Loucy (cell line): ENCODE data around the gene FAM222A.

ENCODE experiments used
- H2AFZ ChIP-seq: fragments of 200-600 bp; sonication (generic); 2 replicates; pipeline ENCODE4 v1.6.0; 2016; ENCODE audit warnings: antibody characterized with exemption, mild to moderate bottlenecking, low read length, moderate library complexity
- H3F3A ChIP-seq: fragments of 200-600 bp; 2 replicates; pipeline ENCODE4 v1.6.0; 2016; ENCODE audit warnings: antibody characterized with exemption, low read depth, mild to moderate bottlenecking
- H3K27me3 ChIP-seq: fragments of 200-600 bp; sonication (generic); 2 replicates; pipeline ENCODE4 v1.6.1; 2014; ENCODE audit warnings: low read length, mild to moderate bottlenecking; ENCODE audit not compliant: insufficient read depth, poor library complexity, severe bottlenecking
- H3K36me3 ChIP-seq: fragments of 200-600 bp; sonication (generic); 2 replicates; pipeline ENCODE4 v1.6.1; 2016; ENCODE audit warnings: low read length; ENCODE audit not compliant: insufficient read depth
- H3K4me1 ChIP-seq: fragments of 200-600 bp; sonication (generic); 2 replicates; pipeline ENCODE4 v1.5.1; 2014; ENCODE audit warnings: low read length, mild to moderate bottlenecking; ENCODE audit not compliant: insufficient read depth, poor library complexity, severe bottlenecking
- H3K4me2 ChIP-seq: fragments of 200-600 bp; sonication (generic); 2 replicates; pipeline ENCODE4 v1.6.0; 2014; ENCODE audit warnings: antibody characterized with exemption, low read length, low read depth, mild to moderate bottlenecking; ENCODE audit not compliant: poor library complexity, severe bottlenecking
- H3K4me3 ChIP-seq: fragments of 200-600 bp; sonication (generic); 2 replicates; pipeline ENCODE4 v1.5.1; 2014; ENCODE audit warnings: low read length, mild to moderate bottlenecking, mixed read lengths; ENCODE audit not compliant: poor library complexity, severe bottlenecking
- H3K79me2 ChIP-seq: fragments of 200-600 bp; sonication (generic); 2 replicates; pipeline ENCODE4 v1.6.1; 2014; ENCODE audit warnings: low read length; ENCODE audit not compliant: insufficient read depth
- H3K9ac ChIP-seq: fragments of 200-600 bp; sonication (generic); 2 replicates; pipeline ENCODE4 v1.6.0; 2014; ENCODE audit warnings: mild to moderate bottlenecking, low read depth, low read length, moderate library complexity; ENCODE audit not compliant: poor library complexity, severe bottlenecking
- H3K9me2 ChIP-seq: fragments of 200-600 bp; sonication (generic); replicated peaks from 2 replicates; pipeline ENCODE4 v1.6.1; 2016; ENCODE audit warnings: low read depth, low read length, mixed read lengths
- H3K9me3 ChIP-seq: fragments of 200-600 bp; sonication (generic); 2 replicates; pipeline ENCODE4 v1.6.1; 2014; ENCODE audit warnings: mild to moderate bottlenecking, antibody characterized with exemption, low read length, low read depth; ENCODE audit not compliant: insufficient read depth
- H4K20me1 ChIP-seq: fragments of 200-600 bp; sonication (generic); 2 replicates; pipeline ENCODE4 v1.6.0; 2014; ENCODE audit warnings: antibody characterized with exemption, low read length, mild to moderate bottlenecking; ENCODE audit not compliant: insufficient read depth, poor library complexity, severe bottlenecking
- EZH2phosphoT487 ChIP-seq: fragments of 200-600 bp; IDR thresholded peaks from 2 replicates; pipeline ENCODE4 v1.6.1; 2018; ENCODE audit warnings: antibody characterized with exemption, mild to moderate bottlenecking, moderate library complexity, borderline replicate concordance
- TF ChIP-seq, protein P1 (sequence below): fragments of 200-600 bp; sonication (generic); conservative IDR thresholded peaks from 2 replicates; pipeline ENCODE4 v1.5.1; 2014; ENCODE audit warnings: mild to moderate bottlenecking, antibody characterized with exemption, low read length

The FAM222A gene

DNA sequence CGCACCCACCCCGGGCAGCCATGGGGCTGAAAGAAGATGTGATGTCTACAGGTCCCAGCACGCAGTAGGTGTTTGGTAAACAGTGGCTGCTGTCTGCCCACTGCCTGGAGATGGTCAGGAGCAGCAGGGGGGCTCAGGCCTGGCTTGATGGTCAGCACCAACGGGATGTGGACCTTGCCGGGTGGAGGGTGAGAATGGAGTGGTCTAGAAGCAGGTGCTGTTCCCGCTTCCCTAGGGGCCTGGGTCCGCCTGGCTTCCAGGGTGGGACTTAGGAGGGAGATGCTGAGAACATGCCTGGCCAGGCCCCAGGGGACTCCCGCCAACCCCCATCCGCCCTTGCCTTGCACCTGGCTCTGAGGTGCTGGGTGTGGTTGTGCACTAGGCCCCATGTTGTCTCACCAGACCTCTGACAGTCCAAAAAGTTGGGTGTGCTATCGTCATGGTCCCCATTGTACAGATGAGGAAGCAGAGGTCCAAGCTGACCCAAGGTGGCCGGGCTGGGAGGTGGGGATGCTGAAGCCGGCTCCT is 12.9 kb downstream of the FAM222A start:
- H4K20me1 ChIP-seq: no peaks in the 10 kb centered on the region
- H3K9me2 ChIP-seq: no peaks in the 10 kb centered on the region
- H3K4me3 ChIP-seq: no peak overlapping the region
- H3K79me2 ChIP-seq: no peaks in the 10 kb centered on the region
- H3K36me3 ChIP-seq: no peaks in the 10 kb centered on the region
- H3K27me3 ChIP-seq: no peaks in the 10 kb centered on the region
- H2AFZ ChIP-seq: no peak overlapping the region
- no peak overlapping the region for H3K9ac ChIP-seq
- H3K9me3 ChIP-seq: no peaks in the 10 kb centered on the region
- no peak overlapping the region for H3K4me2 ChIP-seq
- TF ChIP-seq, protein P1, sequence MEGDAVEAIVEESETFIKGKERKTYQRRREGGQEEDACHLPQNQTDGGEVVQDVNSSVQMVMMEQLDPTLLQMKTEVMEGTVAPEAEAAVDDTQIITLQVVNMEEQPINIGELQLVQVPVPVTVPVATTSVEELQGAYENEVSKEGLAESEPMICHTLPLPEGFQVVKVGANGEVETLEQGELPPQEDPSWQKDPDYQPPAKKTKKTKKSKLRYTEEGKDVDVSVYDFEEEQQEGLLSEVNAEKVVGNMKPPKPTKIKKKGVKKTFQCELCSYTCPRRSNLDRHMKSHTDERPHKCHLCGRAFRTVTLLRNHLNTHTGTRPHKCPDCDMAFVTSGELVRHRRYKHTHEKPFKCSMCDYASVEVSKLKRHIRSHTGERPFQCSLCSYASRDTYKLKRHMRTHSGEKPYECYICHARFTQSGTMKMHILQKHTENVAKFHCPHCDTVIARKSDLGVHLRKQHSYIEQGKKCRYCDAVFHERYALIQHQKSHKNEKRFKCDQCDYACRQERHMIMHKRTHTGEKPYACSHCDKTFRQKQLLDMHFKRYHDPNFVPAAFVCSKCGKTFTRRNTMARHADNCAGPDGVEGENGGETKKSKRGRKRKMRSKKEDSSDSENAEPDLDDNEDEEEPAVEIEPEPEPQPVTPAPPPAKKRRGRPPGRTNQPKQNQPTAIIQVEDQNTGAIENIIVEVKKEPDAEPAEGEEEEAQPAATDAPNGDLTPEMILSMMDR: no peak
- no peak for TF ChIP-seq EZH2phosphoT487
- H3F3A ChIP-seq: no peaks in the 10 kb centered on the region
- H3K4me1 ChIP-seq: no peaks in the 10 kb centered on the region

DNA sequence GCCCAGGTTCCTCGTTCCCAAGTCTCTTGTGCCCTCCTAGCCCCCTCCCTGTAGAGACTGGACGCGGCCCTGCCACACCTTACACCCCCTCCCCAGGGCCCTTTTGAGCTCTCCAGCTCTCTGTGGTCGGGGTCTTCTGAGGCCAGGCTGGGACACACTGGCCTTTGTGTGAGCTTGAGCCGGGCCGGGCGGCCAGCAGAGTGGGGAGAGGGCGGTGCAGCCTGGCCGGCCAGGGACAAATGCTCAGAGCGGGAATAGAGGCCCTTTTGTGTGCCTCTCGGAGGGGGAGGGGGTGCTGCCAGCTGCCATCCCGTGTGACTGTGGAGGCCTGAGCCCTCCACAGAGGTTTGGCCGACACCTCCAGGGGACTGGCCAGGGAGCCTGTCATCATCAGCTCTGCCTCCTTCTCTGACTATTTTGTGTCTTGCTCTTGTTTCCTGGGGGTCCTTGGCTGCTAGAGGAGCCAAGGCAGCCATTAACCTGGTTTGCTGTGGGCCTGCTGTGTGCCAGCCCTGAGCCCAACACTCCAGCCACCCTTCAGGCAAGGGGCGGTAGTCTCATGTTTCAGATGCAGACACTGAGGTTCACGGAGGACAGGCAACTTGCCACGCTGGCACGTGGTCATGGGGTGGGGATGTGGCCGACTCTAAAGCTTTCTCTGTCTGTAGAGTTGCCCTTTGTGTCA is 13.6 kb downstream of the FAM222A start:
- Histone ChIP-seq H4K20me1 (no peaks in the 10 kb centered on the region), H3K9me3 (no peaks in the 10 kb centered on the region), H3F3A (no peaks in the 10 kb centered on the region), H3K9me2 (no peaks in the 10 kb centered on the region), H3K4me3 (no peak overlapping the region), H3K36me3 (no peaks in the 10 kb centered on the region), H3K27me3 (no peaks in the 10 kb centered on the region), H3K9ac (no peak overlapping the region), H3K79me2 (no peaks in the 10 kb centered on the region), H2AFZ (no peak overlapping the region), H3K4me2 (no peak overlapping the region), H3K4me1 (no peaks in the 10 kb centered on the region)
- TF ChIP-seq, protein P1: no peak
- TF ChIP-seq EZH2phosphoT487: no peak

DNA sequence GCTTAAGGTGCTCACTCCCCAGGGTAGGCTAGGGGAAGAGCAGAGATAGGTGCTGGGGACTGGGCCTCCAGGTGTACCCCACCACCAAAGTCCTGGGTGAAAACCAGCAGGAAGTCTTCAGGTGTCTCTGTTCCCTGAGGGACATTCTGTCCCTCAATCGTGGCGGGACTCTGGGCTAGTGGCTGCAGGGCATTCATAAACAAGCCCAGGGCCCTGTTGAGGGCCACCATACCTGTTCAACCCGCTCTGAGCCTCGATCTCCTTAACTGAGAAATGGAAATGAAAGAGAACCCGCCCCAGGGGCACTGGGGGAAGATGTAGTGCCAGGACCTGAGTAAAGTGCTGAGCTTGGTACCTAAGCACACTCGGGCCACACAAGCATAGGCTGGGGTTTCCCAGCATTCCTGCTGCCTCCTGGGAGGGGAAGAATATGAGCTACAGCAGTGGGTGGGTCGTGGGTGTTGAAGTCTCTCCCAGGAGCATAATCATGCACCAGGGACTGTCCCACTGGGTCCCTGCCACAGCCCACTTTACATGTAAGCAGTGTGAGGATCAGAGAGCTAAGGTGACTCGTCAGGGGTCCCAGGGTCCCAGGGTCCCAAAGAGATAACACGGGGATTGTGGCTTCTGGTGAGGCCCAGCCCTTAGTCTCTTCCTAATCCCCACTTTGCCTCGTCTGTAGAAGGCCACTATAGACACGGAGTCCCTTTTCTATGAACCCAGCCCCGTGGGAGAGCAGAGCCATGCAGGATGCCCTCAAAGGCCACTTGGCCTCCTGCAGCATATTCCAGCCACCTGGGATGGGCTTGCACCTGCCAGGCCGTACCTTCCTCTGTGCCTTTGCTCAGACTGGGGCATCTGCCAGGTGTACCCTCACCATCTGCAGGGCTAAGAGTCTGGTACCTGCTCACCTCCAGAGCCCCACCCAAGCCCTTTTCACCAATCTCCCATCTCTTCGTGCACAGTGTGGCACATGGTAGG is 14.4 kb downstream of the FAM222A start:
- Histone ChIP-seq H3K9me3 (no peaks in the 10 kb centered on the region), H3F3A (no peaks in the 10 kb centered on the region), H4K20me1 (no peaks in the 10 kb centered on the region), H3K9me2 (no peaks in the 10 kb centered on the region), H3K4me3 (no peak overlapping the region), H3K4me2 (no peak overlapping the region), H3K9ac (no peak overlapping the region), H2AFZ (no peak overlapping the region), H3K36me3 (no peaks in the 10 kb centered on the region), H3K79me2 (no peaks in the 10 kb centered on the region), H3K4me1 (no peaks in the 10 kb centered on the region), H3K27me3 (no peaks in the 10 kb centered on the region)
- no peak for TF ChIP-seq EZH2phosphoT487
- TF ChIP-seq, protein P1: no peak
